ENCODE results near the gene KRTAP5-8.
"Not testable (repeated sequence)": the region's sequence is repeated elsewhere in the genome, so short reads cannot be mapped to it uniquely, and the experiment has no call there.

The KRTAP5-8 gene, protein sequence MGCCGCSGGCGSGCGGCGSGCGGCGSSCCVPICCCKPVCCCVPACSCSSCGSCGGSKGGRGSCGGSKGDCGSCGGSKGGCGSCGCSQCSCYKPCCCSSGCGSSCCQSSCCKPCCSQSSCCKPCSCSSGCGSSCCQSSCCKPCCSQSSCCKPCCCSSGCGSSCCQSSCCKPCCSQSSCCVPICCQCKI

DNA sequence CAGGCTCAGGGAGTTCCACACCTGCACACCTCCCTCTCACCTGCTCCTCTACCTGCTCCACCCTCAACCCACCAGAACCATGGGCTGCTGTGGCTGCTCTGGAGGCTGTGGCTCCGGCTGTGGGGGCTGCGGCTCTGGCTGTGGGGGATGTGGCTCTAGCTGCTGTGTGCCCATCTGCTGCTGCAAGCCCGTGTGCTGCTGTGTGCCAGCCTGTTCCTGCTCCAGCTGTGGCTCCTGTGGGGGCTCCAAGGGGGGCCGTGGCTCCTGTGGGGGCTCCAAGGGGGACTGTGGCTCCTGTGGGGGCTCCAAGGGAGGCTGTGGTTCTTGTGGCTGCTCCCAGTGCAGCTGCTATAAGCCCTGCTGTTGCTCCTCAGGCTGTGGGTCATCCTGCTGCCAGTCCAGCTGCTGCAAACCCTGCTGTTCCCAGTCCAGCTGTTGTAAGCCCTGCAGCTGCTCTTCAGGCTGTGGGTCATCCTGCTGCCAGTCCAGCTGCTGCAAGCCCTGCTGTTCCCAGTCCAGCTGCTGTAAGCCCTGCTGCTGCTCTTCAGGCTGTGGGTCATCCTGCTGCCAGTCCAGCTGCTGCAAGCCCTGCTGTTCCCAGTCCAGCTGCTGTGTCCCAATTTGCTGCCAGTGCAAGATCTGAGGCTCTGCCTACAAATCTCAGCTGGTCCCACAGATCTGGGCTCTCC lies at the start of gene KRTAP5-8:
Gene KRTAP5-8 (plus strand): TSS at position 49 of the 689 bp plus-strand sequence. CDS start 31 bp downstream, at position 80.
- not testable (repeated sequence) for DNase-seq (ENCODE audit: low read depth)

DNA sequence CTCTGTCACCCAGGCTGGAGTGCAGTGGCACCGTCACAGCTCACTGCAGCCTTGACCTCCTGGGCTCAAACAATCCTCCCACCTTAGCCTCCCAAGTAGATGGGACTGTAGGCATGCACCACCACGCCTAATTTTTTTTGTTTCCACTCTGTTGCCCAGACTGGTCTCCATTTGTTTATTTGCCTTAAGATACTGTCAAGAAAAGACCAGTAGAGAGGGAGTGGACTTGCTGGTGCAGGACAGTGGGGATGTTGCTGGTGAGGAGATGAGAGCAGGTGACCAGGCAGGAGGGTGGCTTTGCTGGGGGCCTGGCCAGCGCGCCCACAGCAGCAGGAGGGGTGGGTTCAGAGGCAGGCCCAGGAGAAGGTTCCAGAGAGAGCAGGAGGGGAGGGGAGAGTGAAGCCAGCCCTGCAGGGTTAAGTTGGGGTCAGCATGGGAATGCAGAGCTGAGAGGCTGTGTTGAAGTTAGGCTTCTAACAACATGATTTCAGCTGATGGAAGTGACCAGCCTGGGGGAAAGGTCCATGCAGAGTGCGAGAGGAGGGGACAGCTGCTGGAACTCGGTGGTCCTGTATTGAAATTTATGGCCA lies 49.0 kb upstream of the KRTAP5-8 start:
- DNase-seq (ENCODE audit: low read depth), result no peak

DNA sequence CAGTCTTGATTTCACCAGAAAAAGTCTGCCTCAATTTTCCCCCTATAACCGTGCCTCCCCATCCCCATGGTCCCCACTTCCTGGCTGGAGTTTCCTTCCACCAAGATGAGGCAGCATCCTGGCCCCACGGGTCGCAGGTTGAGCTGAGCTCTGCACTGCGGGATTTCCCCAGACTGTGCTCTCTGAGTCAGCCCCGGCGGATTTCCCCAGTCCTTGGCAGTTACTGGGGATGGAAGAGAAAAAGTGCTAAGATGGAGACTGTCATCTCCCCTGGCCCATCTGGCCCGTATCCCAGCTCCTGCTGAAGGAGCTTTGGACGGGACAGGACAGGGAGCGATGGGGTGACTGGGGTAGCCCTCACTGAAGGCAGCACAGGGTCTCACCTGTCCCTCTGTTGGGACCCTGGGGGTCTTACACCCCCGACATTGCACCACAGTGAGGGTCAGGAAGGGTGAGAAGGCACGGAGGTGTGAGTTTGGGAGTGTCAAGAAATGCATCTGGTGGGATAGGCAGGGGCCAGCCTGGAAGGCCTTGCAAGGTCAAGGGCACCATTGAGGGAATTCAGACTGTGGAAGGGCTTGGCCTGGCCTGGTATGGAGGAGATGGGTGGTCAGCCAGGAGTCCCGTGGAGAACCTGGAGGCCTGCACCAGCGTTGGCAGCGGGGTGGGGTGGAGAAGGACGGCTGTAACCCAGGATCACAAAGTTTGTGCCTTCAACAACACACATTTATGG lies 48.3 kb upstream of the KRTAP5-8 start:
- DNase-seq (ENCODE audit: low read depth), result no peak

DNA sequence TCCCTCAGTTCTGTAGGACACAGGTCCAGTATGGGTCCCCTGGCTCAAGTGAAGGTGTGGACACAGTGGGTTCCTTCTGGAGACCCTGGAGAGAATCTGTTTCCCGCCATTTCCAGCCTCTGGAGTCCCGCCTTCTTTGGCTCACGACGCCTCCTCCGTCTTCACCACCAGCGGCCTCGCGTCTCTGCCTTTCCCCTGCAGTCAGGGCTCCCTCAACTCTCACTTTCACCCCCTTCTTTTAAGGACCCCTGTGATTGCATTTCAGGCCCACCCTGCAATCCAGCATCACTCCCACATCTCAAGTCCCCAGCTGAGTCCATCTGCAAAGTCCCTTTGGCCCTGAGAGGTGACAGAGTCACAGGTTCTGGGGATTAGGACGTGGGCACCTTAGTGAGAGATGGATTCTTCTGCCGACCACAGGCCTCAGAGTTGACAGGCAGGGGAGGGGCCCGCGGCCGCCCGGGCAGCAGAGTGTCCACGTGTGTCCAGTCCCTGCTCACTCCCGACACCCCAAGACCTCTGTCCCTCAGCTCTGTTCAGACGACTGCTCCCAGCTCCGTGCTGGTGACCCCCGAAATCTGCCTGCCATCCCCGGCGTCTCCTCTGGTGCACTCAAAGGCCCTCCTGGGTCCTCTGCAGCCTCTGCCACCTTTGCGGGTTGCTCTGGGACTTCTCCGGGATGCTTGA lies 47.6 kb upstream of the KRTAP5-8 start:
- no peak for DNase-seq (ENCODE audit: low read depth)

DNA sequence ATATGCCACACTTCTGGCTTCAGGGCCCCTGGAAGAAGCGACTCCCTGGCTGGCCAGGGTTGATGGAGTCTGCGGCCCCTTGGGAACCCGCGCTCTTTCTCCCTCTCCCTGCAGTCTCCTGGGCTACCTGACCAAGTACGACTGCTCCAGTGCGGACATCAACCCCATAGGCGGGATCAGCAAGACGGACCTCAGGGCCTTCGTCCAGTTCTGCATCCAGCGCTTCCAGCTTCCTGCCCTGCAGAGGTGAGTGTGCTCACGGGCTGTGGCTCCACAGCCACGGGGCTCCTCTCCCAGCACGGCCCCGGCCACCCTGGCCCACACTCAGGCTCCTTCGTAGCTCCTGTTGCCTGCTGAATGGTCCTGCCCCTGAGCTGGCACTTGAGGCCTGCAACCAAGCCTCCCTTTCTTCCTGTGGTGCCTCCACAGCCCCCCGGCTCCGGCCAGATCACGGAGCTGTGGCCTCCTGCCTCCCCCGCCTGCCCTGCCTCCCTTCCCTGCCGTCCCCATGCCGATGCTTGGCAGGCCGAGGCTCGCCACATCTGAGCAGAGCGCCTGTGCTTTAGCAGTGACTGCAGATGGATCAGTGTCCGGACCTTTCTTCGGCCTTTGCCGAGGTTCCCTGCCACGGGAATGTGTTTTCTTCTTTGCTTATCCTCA lies 47.0 kb upstream of the KRTAP5-8 start:
- DNase-seq (ENCODE audit: low read depth), result no peak

DNA sequence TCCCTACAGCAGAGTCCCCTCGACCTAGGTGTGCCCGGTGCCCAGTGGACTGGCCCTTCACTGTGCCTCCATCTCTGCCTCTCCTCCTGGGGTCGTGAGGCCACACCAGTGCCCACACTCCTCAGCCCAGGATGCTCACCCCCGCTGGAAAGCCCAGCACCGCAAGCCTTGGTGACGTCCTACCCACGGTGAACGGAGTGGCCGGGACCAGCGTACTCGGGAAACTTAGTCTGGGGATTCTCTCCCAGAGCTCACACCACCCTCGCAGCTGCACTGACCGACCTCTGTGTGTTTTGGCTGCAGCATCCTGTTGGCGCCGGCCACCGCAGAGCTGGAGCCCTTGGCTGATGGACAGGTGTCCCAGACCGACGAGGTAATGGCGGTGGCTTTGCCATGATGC lies 46.3 kb upstream of the KRTAP5-8 start:
- no peak for DNase-seq (ENCODE audit: low read depth)

DNA sequence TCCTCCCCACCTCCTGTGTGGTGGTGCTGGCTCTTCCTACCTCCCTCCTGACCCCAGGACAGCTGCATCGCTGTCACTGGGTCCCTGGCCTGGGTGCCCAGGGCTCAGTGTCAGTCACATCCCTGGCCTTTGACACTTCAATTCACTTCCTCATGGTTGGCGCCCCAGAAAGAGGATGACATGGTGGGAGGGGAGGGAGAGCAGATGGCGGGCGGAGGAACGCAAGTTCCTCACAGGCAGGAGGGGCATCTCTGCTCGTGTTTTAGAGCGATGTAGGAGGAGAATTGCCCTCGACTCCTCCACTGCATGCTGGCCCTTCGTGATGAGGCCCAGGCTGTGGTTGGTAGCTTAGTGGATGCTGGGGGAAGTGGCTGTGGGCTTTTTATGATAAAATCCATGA lies 45.9 kb upstream of the KRTAP5-8 start:
- DNase-seq (ENCODE audit: low read depth), result no peak

DNA sequence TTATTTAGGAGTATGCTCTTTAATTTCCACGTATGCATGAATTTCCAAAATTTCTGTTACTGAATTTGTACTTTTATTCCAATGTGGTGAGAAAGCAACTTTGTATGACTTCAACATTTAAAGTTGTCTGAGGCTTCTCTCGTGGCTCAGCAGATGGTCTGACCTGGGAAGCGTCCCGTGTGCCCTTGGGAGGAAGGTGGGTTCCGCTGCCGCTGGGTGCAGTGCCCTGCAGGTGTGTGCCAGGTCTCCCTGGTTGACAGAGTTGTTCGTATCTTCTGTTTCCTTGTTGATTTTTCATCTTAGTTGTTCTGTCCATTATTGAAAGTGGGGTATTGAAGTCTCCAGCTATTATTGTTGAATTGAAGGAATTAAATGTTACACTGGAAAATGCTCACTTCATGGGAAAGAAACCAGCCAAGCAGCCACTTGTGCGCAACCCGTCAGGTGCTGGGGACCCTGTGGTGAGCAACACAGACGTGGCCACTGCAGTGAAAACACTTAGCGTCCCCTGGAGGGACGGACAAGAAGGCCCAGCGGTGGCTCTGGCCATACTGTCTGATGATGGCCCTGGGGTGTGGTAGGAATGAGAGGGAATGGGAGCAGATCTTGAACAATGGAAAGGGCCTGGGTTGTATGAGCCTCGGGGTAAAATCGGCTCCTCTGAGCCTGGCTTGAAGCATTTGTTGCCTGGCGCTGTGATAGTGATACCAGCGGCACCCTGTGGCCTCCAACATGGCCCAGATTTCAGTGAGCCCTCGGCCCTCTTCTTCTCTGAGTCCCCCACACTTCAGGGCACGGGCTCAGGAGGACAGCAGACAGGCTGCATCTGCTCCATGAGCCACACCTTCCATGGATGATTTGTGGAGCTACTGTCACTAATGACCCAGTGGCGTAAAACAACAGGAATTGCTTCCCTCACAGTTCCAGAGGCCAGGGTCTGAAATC lies 42.3 kb upstream of the KRTAP5-8 start:
- DNase-seq (ENCODE audit: low read depth), result no peak

DNA sequence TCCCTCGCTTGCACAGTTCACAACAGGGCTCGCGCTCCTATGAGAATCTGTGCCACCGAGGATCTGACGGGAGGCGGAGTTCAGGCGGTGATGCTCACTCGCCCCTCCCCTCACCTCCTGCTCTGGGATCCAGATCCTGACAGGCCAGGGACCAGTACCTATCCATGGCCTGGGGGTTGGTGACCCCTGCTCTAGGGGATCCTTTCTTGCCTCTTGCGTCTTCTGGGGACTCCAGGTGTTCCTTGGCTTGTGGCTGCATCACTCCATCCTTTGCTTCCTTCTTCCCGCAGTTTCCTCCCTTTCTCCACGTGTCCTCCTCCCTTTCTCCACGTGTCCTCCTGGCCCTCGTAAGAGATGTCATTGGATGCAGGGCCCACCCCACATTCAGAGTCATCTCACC lies 41.4 kb upstream of the KRTAP5-8 start:
- DNase-seq (ENCODE audit: low read depth), result no peak

DNA sequence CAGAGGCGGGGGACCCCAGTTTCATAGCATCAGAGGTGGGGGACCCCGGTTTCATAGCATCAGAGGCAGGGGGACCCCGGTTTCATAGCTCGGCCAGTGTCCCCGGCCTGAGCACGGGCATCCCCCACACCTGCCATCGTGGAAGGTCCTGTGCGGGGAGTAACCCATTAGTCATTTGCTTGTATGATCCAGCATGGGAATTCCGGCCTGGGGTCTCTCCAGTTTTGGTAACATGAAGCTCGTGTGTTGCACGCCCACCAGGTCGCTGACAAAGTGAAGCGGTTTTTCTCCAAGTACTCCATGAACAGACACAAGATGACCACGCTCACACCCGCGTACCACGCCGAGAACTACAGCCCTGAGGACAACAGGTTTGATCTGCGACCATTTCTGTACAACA lies 39.7 kb upstream of the KRTAP5-8 start:
- DNase-seq (ENCODE audit: low read depth), result no peak

DNA sequence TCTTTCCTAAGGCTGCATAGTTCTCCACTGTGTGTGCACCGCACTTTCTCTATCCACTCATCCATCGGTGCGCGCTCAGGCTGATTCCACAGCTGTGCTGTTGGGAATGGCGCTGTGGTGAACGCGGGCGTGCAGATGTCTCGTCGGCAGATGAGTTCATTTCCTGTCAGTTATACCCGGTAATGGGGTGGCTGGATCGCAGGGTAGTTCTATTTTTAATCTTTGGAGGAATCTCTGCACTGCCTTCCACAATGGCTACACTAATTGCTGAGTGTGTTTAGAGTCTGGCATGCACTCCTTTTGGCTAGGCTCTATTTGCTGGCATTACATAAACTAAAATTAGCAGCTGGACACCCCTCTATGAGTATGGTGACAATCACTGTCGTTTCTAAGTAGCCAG lies 38.7 kb upstream of the KRTAP5-8 start:
- no peak for DNase-seq (ENCODE audit: low read depth)

DNA sequence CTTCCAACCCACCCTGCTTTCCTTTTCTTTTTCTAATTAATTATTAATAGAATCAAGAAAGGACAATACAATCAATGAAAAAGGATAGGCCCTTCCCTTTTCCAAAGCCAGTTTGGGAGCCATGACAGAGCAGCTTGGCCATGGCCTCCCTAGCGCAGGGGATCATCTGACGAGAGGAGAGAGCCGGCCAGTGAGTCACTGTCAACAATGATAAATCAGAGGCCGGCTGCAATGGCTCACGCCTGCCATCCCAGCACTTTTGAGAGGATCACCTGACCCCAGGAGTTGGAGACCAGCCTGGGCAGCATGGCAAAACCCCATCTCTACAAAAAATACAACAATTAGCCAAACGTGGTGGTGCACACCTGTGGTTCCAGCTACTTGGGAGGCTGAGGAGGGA lies 38.3 kb upstream of the KRTAP5-8 start:
- no peak for DNase-seq (ENCODE audit: low read depth)

DNA sequence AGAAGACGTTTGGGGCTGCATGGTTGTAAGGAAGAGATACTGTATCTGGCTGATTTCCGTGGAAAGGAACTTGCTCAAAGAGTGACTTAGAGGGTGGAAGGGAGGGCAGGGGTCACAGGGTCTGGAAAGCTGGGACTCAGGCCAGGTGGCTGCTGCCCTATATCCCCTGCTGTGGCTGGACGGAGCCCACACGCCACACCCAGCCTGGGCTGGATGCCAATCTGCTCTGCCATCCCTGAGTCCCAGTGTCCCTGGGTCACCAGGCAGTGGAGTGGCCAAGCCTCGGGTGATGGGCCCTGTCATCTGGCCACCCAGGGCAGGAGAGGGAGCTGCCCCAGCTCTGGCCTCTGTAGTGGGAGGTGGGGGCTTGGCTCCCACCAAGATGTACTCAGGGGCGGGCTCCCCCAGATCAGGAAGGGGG lies 37.2 kb upstream of the KRTAP5-8 start:
- no peak for DNase-seq (ENCODE audit: low read depth)

DNA sequence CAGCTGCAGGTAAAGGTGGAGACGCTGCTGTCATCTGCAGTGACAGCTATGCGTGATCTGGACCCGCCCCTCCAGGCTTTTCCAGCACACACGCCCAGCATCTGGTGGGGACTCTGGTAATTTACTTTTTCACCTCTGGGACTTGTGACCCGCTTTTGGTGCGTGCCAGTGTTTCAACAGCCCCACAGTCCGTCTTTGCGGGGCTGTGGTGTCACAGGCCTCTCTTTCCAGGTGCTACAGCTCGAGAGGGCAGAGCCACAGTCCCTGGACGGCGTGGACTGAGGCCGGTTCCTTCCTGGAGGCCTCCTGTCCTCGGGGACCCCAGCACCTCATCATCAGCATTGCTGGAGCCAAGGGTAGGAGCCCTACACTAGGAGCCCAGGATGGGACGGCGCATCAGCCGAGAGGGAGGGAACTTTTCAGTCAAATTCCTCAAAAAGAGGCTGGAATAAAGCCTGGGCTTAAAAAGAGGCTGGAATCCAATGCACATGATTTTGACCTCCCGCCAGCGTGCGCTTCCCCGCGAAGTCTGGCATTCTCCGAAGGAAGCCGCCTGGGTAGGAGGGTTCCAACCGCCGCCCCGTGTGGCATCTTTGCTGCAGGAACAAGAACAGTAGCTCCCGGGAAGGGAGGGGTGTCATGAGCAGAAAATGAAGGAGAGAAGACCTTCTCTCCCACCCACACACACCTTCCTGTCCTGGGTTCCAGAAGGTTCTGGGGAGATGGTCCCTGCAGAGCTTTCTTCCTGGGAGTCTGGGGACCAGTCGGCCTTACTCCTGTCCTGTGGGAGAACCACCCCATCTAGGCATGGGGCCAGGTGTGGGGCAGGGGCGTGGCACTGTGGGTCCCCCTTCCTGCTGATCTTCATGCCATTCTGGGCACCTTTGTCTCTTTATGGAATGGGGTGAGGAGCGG lies 36.5 kb upstream of the KRTAP5-8 start:
- DNase-seq (ENCODE audit: low read depth), result no peak

DNA sequence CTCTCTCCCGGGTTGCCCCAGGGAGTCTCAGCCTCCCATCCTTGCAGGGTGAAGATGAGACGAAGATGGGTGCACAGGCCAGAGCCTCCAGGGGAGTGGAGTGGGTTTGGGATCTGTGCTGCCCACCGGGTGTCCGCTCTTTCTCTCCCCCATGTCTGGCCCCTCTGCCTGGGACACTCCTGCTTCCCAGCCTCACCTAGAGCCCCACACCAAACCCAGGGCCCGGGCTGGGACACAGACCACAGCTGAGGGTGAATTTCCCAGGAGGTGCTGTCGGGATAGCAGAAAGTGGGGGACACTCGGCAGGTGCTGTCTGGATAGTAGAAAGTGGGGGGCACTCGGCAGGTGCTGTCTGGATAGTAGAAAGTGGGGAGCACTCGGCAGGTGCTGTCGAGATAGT lies 35.8 kb upstream of the KRTAP5-8 start:
- no peak for DNase-seq (ENCODE audit: low read depth)

DNA sequence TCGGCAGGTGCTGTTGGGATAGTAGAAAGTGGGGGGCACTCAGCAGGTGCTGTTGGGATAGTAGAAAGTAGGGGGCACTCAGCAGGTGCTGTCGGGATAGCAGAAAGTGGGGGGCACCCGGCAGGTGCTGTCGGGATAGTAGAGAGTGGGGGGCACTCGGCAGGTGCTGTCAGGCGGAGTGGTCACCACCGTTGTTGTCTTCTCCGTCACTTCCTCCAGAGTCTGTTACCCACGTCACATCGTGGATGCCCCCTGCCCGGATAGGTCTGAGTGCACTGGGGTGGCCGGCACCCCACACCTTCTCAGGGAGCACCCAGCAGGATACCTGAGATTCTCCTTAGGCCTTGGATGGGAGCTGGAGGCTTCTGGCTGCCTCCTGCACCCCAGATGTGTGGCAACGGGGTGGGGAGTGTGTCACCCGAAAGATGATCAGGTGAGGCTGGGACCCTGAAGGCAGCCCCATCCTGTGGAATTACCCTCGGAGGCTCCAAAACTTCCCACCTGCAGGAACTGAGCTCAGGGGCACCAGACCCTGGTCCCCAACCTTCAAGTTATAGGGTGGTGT lies 34.9 kb upstream of the KRTAP5-8 start:
- DNase-seq (ENCODE audit: low read depth), result no peak

DNA sequence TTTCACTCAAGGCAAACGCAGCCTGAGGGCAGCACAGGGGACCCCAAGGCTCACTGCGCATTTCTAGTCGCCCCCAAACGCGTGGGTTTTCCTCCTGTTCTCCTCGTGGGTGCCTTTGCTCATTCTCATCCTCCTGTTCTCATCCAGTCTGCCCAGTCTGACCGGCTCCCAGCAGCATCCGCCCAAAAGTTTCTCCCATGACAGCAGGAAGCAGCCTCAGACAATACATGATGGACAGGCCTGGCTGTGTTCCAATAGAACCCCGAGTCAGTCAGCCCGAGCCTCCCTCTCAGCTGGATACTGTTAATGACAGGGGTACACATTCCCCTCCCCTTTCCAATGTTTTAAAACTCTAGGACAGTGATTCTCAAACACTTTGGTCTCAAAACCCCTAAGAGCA lies 33.3 kb upstream of the KRTAP5-8 start:
- no peak for DNase-seq (ENCODE audit: low read depth)

DNA sequence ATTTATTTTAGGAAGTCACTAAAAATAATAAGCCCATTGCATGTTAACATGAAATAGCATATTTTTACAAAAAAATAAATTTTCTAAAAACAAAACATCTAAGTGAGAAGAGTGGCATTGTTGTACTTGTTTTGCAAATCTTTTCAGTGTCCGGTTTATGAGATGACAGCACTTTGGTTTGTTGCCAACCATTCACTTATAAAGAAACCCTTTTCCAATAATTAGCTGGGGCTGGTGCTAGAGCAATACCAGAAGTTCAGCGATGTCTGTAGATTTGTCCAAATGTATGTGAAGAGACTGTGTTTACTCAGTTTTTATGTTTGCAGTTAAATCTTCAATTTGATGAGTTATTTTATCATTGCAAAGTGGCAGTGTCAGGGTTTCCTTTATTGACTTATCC lies 32.8 kb upstream of the KRTAP5-8 start:
- DNase-seq (ENCODE audit: low read depth), result no peak

DNA sequence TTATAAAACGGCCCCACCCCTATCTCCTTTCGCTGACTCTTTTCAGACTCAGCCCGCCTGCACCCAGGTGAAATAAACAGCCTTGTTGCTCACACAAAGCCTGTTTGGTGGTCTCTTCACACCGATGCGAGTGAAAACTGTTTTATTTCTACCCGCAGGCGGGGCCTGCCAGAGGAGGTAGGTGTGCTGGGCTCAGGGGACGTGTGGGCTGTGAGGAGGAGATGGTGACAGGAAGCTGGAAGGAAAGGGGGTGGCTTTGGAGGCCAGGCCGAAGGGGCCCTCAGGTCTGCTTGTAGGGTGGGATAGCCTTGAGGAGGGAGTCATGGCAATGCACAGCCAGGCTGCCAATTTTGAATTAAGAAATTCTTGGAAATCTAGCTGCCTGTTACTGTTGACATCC lies 32.0 kb upstream of the KRTAP5-8 start:
- no peak for DNase-seq (ENCODE audit: low read depth)
